K562 (cell line): ENCODE measurements around the gene TMEM222. TPM values are rescaled to one million over a fixed set of nuclear protein-coding genes. Genes with fewer than 3 reads are reported as not detected.

Source experiments
- BHLHE40 ChIP-seq: IDR thresholded peaks from 2 replicates; pipeline ENCODE4 v1.6.1; 2011; ENCODE audit warnings: low read length, improper control_type of control experiment
- EGR1 ChIP-seq: fragments of 450-650 bp; conservative IDR thresholded peaks from 2 replicates; pipeline ENCODE4 v1.6.1; 2017; ENCODE audit warnings: mild to moderate bottlenecking
- MYNN ChIP-seq, 2 experiments: sonication (generic); formaldehyde crosslinking in 1 of 2; IDR thresholded peaks; 2 replicates each; pipeline versions ENCODE4 v1.5.0 to v1.6.1; 2016 to 2020; ENCODE audit warnings: antibody characterized with exemption in 1 of 2, missing genetic modification reagents in 1 of 2
- SOX6 ChIP-seq: fragments of 450-650 bp; IDR thresholded peaks from 2 replicates; pipeline ENCODE4 v1.6.1; 2014; ENCODE audit warnings: mild to moderate bottlenecking
- ZNF445 ChIP-seq: fragments of 250-450 bp; sonication (Bioruptor Pico); IDR thresholded peaks from 2 replicates; pipeline ENCODE4 v1.4.0; 2020; ENCODE audit warnings: low read depth, mild to moderate bottlenecking, moderate library complexity
- polyA plus RNA-seq, 8 experiments: library from polyadenylated mRNA; depleted of rRNA in 4 of 8; stranded (reverse) in 5 of 8; unstranded in 3 of 8; fragments of >200 nt; fragmentation: Nextera tagmentation in 2 of 8; fragmentation: Illumina TruSeq in 1 of 8; extraction: Ambion mirVana in 2 of 8; extraction: Trizol in 1 of 8; gene quantifications; 2 replicates each; pipeline versions ENCODE4 v1.2.1 to v1.2.3, GENCODE V29; 2011 to 2014; ENCODE audit warnings: inconsistent platforms in 1 of 8, missing spikeins in 1 of 8
- total RNA-seq, 7 experiments: library from RNA; depleted of rRNA in 6 of 7; stranded (reverse); fragments of >200 nt in 6 of 7; fragmentation: Illumina TruSeq in 2 of 7; extraction: Trizol in 2 of 7; gene quantifications; 2 replicates each; pipeline versions ENCODE4 v1.2.1 to v1.2.3, GENCODE V29; 2011 to 2021; ENCODE audit warnings: low replicate concordance in 1 of 7
- TF ChIP-seq, protein P1 (sequence below), 2 experiments: fragments of 450-650 bp; formaldehyde crosslinking in 1 of 2; IDR thresholded peaks; 2 replicates each; pipeline versions ENCODE4 v1.4.0 to v1.6.1; 2014 to 2020; ENCODE audit warnings: mild to moderate bottlenecking in 2 of 2, borderline replicate concordance in 1 of 2, low read depth in 1 of 2
- TF ChIP-seq, protein P2 (sequence below): sonication (generic); formaldehyde crosslinking; IDR thresholded peaks from 2 replicates; pipeline ENCODE4 v1.8.0; 2022; ENCODE audit warnings: mild to moderate bottlenecking, missing genetic modification reagents
- TF ChIP-seq, protein P3 (sequence below): fragments of 250-450 bp; sonication (Bioruptor Pico); IDR thresholded peaks from 2 replicates; pipeline ENCODE4 v1.8.0; 2021; ENCODE audit warnings: moderate library complexity, mild to moderate bottlenecking, inconsistent platforms

The TMEM222 gene
- total and polyA plus RNA-seq, 9 of the 15 experiments (the other 6 are each of a cell fraction or from before 2014, with no cell fraction given): 6.9 to 48.0 (median 32.8) TPM

DNA sequence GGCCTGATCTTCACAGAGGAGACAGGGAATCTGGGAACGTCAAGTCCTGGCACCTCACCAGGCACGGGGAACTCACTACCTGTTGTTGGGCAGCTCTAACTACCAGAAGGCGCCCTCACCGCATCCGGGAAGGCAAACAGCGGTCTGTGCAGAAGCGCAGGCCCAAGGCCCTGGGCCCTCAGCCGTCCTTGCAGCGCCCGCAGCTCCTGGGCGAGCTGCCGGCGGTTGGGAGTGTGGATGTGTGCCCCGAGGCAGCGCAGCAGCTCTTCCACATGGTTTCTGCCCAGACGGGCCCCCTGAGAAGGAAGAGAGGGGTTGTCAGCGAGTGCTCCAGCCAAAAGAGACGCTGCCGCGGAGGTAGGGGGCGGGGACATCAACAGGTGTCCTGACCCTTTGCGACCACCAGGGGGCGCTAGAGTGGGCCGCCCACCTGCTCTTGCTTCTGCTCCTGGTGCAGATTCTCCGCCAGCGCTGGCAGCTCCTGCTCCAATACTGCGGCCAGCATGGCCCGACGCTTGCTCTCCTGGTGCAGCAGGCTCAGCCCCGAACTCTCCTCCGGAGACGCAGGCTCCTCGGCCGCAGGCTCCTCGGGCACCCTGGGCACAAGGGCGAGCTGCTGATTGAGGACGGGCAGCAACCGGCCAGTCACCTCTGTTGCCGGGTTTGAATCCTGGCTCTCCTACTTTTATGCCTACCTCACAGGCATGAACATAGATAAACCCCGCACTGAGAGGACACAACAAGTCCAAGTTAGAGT, 35.5 kb downstream of the TMEM222 start (continued):
- TF ChIP-seq, protein P1, sequence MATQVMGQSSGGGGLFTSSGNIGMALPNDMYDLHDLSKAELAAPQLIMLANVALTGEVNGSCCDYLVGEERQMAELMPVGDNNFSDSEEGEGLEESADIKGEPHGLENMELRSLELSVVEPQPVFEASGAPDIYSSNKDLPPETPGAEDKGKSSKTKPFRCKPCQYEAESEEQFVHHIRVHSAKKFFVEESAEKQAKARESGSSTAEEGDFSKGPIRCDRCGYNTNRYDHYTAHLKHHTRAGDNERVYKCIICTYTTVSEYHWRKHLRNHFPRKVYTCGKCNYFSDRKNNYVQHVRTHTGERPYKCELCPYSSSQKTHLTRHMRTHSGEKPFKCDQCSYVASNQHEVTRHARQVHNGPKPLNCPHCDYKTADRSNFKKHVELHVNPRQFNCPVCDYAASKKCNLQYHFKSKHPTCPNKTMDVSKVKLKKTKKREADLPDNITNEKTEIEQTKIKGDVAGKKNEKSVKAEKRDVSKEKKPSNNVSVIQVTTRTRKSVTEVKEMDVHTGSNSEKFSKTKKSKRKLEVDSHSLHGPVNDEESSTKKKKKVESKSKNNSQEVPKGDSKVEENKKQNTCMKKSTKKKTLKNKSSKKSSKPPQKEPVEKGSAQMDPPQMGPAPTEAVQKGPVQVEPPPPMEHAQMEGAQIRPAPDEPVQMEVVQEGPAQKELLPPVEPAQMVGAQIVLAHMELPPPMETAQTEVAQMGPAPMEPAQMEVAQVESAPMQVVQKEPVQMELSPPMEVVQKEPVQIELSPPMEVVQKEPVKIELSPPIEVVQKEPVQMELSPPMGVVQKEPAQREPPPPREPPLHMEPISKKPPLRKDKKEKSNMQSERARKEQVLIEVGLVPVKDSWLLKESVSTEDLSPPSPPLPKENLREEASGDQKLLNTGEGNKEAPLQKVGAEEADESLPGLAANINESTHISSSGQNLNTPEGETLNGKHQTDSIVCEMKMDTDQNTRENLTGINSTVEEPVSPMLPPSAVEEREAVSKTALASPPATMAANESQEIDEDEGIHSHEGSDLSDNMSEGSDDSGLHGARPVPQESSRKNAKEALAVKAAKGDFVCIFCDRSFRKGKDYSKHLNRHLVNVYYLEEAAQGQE (IDR thresholded peaks at IDR 0.05; ENCODE audit: borderline replicate concordance): peak; percentile 80
- TF ChIP-seq, protein P1 (CRISPR knock-in tag; IDR thresholded peaks at IDR 0.05; ENCODE audit: low read depth): no peak
- TF ChIP-seq, protein P2, sequence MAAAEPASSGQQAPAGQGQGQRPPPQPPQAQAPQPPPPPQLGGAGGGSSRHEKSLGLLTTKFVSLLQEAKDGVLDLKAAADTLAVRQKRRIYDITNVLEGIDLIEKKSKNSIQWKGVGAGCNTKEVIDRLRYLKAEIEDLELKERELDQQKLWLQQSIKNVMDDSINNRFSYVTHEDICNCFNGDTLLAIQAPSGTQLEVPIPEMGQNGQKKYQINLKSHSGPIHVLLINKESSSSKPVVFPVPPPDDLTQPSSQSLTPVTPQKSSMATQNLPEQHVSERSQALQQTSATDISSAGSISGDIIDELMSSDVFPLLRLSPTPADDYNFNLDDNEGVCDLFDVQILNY (CRISPR knock-in tag): no peak
- TF ChIP-seq, protein P3, sequence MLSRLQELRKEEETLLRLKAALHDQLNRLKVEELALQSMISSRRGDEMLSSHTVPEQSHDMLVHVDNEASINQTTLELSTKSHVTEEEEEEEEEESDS (CRISPR knock-in tag): no peak
- TF ChIP-seq BHLHE40 (no peak), ZNF445 (CRISPR knock-in tag) (no peak), SOX6 (0 out of 2 replicates have a peak, but pooled peaks have one; percentile 17), EGR1 (peak; percentile 86), MYNN (IDR thresholded peaks at IDR 0.05) (0 out of 2 replicates have a peak, but pooled peaks have one; percentile 17), MYNN (CRISPR knock-in tag; IDR thresholded peaks at IDR 0.05) (no peak)
